ENCODE data around the gene ARHGAP15.

ARHGAP15 gene

GRCh38 chr2:143481733-143482132 lies 352.5 kb downstream of the ARHGAP15 start:
- no peak for DNase-seq (ENCODE audit: low spot score)

- no peak for DNase-seq (ENCODE audit: low spot score)
These were observed 353.1 kb downstream of the ARHGAP15 start for GRCh38 chr2:143482316-143482715.

- DNase-seq (ENCODE audit: low spot score): no peak
These were observed 353.6 kb downstream of the ARHGAP15 start for GRCh38 chr2:143482771-143483170.

GRCh38 chr2:143486976-143487375 lies 357.8 kb downstream of the ARHGAP15 start:
- no peak for DNase-seq (ENCODE audit: low spot score)

- DNase-seq (ENCODE audit: low spot score): no peak
These were observed 359.9 kb downstream of the ARHGAP15 start for GRCh38 chr2:143489145-143489544.

- no peak for DNase-seq (ENCODE audit: low spot score)
These were observed 361.9 kb downstream of the ARHGAP15 start for GRCh38 chr2:143491131-143491530.

GRCh38 chr2:143493339-143493738 lies 364.1 kb downstream of the ARHGAP15 start:
- no peak for DNase-seq (ENCODE audit: low spot score)

- no peak for DNase-seq (ENCODE audit: low spot score)
These were observed 368.5 kb downstream of the ARHGAP15 start for GRCh38 chr2:143497726-143498125.

GRCh38 chr2:143498496-143498895 lies 369.3 kb downstream of the ARHGAP15 start:
- DNase-seq (ENCODE audit: low spot score): no peak

- DNase-seq (ENCODE audit: low spot score): no peak
These were observed 369.8 kb downstream of the ARHGAP15 start for GRCh38 chr2:143499061-143499460.

- no peak for DNase-seq (ENCODE audit: low spot score)
These were observed 372.0 kb downstream of the ARHGAP15 start for GRCh38 chr2:143501106-143501676.

- DNase-seq (ENCODE audit: low spot score): no peak
These were observed 374.1 kb downstream of the ARHGAP15 start for GRCh38 chr2:143503280-143503679.

- no peak for DNase-seq (ENCODE audit: low spot score)
These were observed 375.2 kb downstream of the ARHGAP15 start for GRCh38 chr2:143504397-143504796.

GRCh38 chr2:143505542-143505941 lies 376.3 kb downstream of the ARHGAP15 start:
- DNase-seq (ENCODE audit: low spot score): no peak

- peak; percentile 21 for DNase-seq (ENCODE audit: low spot score)
These were observed 383.9 kb downstream of the ARHGAP15 start for GRCh38 chr2:143513081-143513480.

- DNase-seq (ENCODE audit: low spot score): no peak
These were observed 385.2 kb downstream of the ARHGAP15 start for GRCh38 chr2:143514413-143514812.

- DNase-seq (ENCODE audit: low spot score): no peak
These were observed 386.1 kb downstream of the ARHGAP15 start for GRCh38 chr2:143515318-143515717.

GRCh38 chr2:143519521-143519920 lies 390.3 kb downstream of the ARHGAP15 start:
- no peak for DNase-seq (ENCODE audit: low spot score)

- no peak for DNase-seq (ENCODE audit: low spot score)
These were observed 392.2 kb downstream of the ARHGAP15 start for GRCh38 chr2:143521396-143521795.

- DNase-seq (ENCODE audit: low spot score): no peak
These were observed 393.5 kb downstream of the ARHGAP15 start for GRCh38 chr2:143522699-143523098.

- DNase-seq (ENCODE audit: low spot score): no peak
These were observed 394.9 kb downstream of the ARHGAP15 start for GRCh38 chr2:143524119-143524553.

- no peak for DNase-seq (ENCODE audit: low spot score)
These were observed 395.6 kb downstream of the ARHGAP15 start for GRCh38 chr2:143524559-143525401.

GRCh38 chr2:143525402-143525860 lies 396.2 kb downstream of the ARHGAP15 start:
- no peak for DNase-seq (ENCODE audit: low spot score)
